Smooth muscle cell (in vitro differentiated cells): ENCODE measurements around the gene APLN. TPM values are rescaled to one million over a fixed set of nuclear protein-coding genes. Genes with fewer than 3 reads are reported as not detected.

Experiments used
- DNase-seq: peaks from one replicate; lab custom pipeline; 2025; ENCODE audit not compliant: unreplicated experiment; lab: John Stamatoyannopoulos, UW
- H2AFZ ChIP-seq: fragments of 200-600 bp; sonication (generic); 2 replicates; pipeline ENCODE4 v1.6.0; 2016; ENCODE audit warnings: antibody characterized with exemption, low read depth, mild to moderate bottlenecking
- H3F3A ChIP-seq: fragments of 200-600 bp; sonication (generic); 2 replicates; pipeline ENCODE4 v1.6.0; 2017; ENCODE audit warnings: antibody characterized with exemption, low read depth
- H3K27ac ChIP-seq: fragments of 200-600 bp; sonication (generic); 2 replicates; pipeline ENCODE4 v1.5.1; 2016; ENCODE audit warnings: low read depth, mild to moderate bottlenecking
- H3K27me3 ChIP-seq: fragments of 200-600 bp; sonication (generic); 2 replicates; pipeline ENCODE4 v1.6.1; 2016; ENCODE audit warnings: low read depth, mild to moderate bottlenecking
- H3K36me3 ChIP-seq: fragments of 200-600 bp; sonication (generic); 2 replicates; pipeline ENCODE4 v1.5.1; 2016; ENCODE audit warnings: low read depth
- H3K4me1 ChIP-seq: fragments of 200-600 bp; sonication (generic); 2 replicates; pipeline ENCODE4 v1.5.1; 2016; ENCODE audit warnings: low read depth
- H3K4me2 ChIP-seq: fragments of 200-600 bp; sonication (generic); 2 replicates; pipeline ENCODE4 v1.6.0; 2016; ENCODE audit warnings: mild to moderate bottlenecking
- H3K4me3 ChIP-seq: fragments of 200-600 bp; sonication (generic); 2 replicates; pipeline ENCODE4 v1.5.1; 2016; ENCODE audit warnings: mild to moderate bottlenecking
- H3K79me2 ChIP-seq: fragments of 200-600 bp; sonication (generic); 2 replicates; pipeline ENCODE4 v1.6.0; 2016; ENCODE audit warnings: low read depth, mild to moderate bottlenecking
- H3K9ac ChIP-seq: fragments of 200-600 bp; sonication (generic); 2 replicates; pipeline ENCODE4 v1.6.0; 2016; ENCODE audit warnings: low read depth
- H3K9me3 ChIP-seq: fragments of 200-600 bp; sonication (generic); replicated peaks from 2 replicates; pipeline ENCODE4 v1.5.1; 2016; ENCODE audit warnings: low read depth
- H4K20me1 ChIP-seq: fragments of 200-600 bp; sonication (generic); 2 replicates; pipeline ENCODE4 v1.6.0; 2016; ENCODE audit warnings: low read depth
- WGBS: methylation state at CpG from one replicate; pipeline ENCODE4 v1.1.7; 2016; ENCODE audit warnings: low lambda C conversion rate; 5-methylcytosine and 5-hydroxymethylcytosine counted together
- polyA plus RNA-seq: library from polyadenylated mRNA; unstranded; fragments of >200 nt; fragmentation: Nextera tagmentation; extraction: Ambion mirVana; gene quantifications from 2 replicates; pipeline ENCODE4 v1.2.1, GENCODE V29; 2016
- total RNA-seq: library from RNA; depleted of rRNA; stranded (reverse); fragments of >200 nt; gene quantifications from 2 replicates; pipeline ENCODE4 v1.2.3, GENCODE V29; 2014
- TF ChIP-seq, protein P1 (sequence below): fragments of 200-600 bp; sonication (generic); IDR thresholded peaks from 2 replicates; pipeline ENCODE4 v1.5.1; 2017; ENCODE audit warnings: borderline replicate concordance, mild to moderate bottlenecking, antibody characterized with exemption; ENCODE audit not compliant: insufficient read depth, poor library complexity, severe bottlenecking

The APLN gene
- total and polyA plus RNA-seq, 2 experiments from 2014 or later, result 0.04 to 0.78 TPM

DNA sequence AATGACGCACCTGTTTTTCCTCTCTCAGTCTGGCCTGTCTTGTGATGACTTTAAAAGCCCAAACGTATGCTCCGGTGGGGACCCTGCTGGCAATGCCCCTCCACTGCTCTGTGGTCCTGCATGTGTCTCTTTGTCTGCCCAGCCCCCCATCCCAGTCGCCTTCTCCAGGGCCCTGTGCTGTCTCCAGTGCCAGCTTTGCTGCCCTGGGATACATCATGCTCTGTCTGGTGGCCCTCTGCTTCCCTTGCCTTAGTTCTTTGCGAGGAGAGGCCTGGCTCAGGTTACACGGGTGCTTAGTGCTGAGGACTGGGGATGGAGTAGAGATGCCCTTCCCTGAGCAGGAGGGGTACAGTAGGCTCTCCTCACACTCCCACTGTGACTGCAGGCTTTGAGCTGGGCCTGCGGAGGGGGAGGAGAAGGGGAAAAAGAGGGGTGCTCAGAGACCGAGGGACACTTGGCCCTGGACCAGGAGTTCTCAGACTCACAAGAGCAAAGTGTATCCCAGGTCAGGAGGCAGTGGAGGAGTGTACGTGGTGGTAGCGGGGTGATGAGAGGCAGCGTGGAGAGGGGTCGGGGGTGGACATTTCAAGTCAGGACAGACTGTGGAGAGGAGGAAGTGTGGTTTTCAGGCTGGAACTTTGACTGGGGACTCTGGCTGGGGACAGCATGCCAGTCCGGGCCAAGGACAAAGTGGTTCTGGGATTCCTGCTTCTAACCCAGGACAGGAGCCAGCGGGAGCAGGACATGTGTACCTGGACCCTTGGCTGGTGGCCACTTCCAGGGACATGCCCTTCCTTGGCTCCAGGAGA is 2.8 kb downstream of the APLN start:
- no peak overlapping the region for H3K4me3 ChIP-seq
- H2AFZ ChIP-seq, result no peak overlapping the region
- WGBS, result 78% methylated on average over 14 of the region's 14 CpGs
- no peaks in the 10 kb centered on the region for H3K79me2 ChIP-seq
- no peaks in the 10 kb centered on the region for H3F3A ChIP-seq
- H4K20me1 ChIP-seq, result no peaks in the 10 kb centered on the region
- peaks cover 16% of the 10 kb centered on the region for H3K27me3 ChIP-seq
- DNase-seq, result no peak
- no peak overlapping the region for H3K4me2 ChIP-seq
- H3K9me3 ChIP-seq, result no peaks in the 10 kb centered on the region
- TF ChIP-seq, protein P1, sequence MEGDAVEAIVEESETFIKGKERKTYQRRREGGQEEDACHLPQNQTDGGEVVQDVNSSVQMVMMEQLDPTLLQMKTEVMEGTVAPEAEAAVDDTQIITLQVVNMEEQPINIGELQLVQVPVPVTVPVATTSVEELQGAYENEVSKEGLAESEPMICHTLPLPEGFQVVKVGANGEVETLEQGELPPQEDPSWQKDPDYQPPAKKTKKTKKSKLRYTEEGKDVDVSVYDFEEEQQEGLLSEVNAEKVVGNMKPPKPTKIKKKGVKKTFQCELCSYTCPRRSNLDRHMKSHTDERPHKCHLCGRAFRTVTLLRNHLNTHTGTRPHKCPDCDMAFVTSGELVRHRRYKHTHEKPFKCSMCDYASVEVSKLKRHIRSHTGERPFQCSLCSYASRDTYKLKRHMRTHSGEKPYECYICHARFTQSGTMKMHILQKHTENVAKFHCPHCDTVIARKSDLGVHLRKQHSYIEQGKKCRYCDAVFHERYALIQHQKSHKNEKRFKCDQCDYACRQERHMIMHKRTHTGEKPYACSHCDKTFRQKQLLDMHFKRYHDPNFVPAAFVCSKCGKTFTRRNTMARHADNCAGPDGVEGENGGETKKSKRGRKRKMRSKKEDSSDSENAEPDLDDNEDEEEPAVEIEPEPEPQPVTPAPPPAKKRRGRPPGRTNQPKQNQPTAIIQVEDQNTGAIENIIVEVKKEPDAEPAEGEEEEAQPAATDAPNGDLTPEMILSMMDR, result no peak
- H3K4me1 ChIP-seq, result no peaks in the 10 kb centered on the region
- no peak overlapping the region for H3K9ac ChIP-seq
- no peaks in the 10 kb centered on the region for H3K36me3 ChIP-seq
- H3K27ac ChIP-seq, result no peak overlapping the region

GRCh38 chrX:129650821-129651510 is 3.8 kb downstream of the APLN start:
- no peaks in the 10 kb centered on the region for H3K36me3 ChIP-seq
- H3K4me2 ChIP-seq, result no peak overlapping the region
- H2AFZ ChIP-seq, result no peak overlapping the region
- H3K4me1 ChIP-seq, result no peaks in the 10 kb centered on the region
- H3K27me3 ChIP-seq, result peaks cover 16% of the 10 kb centered on the region
- H4K20me1 ChIP-seq, result no peaks in the 10 kb centered on the region
- H3K4me3 ChIP-seq, result no peak overlapping the region
- WGBS, result 78% methylated on average over 7 of the region's 7 CpGs
- no peaks in the 10 kb centered on the region for H3K79me2 ChIP-seq
- no peaks in the 10 kb centered on the region for H3F3A ChIP-seq
- H3K9ac ChIP-seq, result no peak overlapping the region
- DNase-seq, result no peak
- no peak overlapping the region for H3K27ac ChIP-seq
- TF ChIP-seq, protein P1, result no peak
- H3K9me3 ChIP-seq, result no peaks in the 10 kb centered on the region

- Histone ChIP-seq H3K4me2 (no peak overlapping the region), H3K27me3 (peaks cover 16% of the 10 kb centered on the region), H3K27ac (no peak overlapping the region), H3K9me3 (no peaks in the 10 kb centered on the region), H3F3A (no peaks in the 10 kb centered on the region), H2AFZ (no peak overlapping the region), H3K4me1 (no peaks in the 10 kb centered on the region), H3K79me2 (no peaks in the 10 kb centered on the region), H4K20me1 (no peaks in the 10 kb centered on the region), H3K4me3 (no peak overlapping the region), H3K9ac (no peak overlapping the region), H3K36me3 (no peaks in the 10 kb centered on the region)
- 73% methylated on average over 3 of the region's 3 CpGs for WGBS
- TF ChIP-seq, protein P1, result no peak
- no peak for DNase-seq
These were observed 4.5 kb downstream of the APLN start for GRCh38 chrX:129650183-129650689.
